Esophagus mucosa (tissue), 1 donor: ENCODE data around the gene DGLUCY. TPM values are rescaled to one million over a fixed set of nuclear protein-coding genes. Genes with fewer than 3 reads are reported as not detected.
"Not testable (repeated sequence)": the region's sequence is repeated elsewhere in the genome, so short reads cannot be mapped to it uniquely, and the experiment has no call there.

ENCODE experiments used
- ATAC-seq: fragments of 200-7000 bp; cut with Tn5 transposase; one replicate; pipeline ENCODE4 v1.9.1; 2020
- total RNA-seq: library from RNA; stranded (reverse); gene quantifications from one replicate; pipeline ENCODE4 v1.2.4, GENCODE V29; 2023
- donor health status: DM: yes; HTN: yes; CAD: no.

Gene DGLUCY
- total RNA-seq, 1 donor from 2014 or later: 21.8 TPM

DNA sequence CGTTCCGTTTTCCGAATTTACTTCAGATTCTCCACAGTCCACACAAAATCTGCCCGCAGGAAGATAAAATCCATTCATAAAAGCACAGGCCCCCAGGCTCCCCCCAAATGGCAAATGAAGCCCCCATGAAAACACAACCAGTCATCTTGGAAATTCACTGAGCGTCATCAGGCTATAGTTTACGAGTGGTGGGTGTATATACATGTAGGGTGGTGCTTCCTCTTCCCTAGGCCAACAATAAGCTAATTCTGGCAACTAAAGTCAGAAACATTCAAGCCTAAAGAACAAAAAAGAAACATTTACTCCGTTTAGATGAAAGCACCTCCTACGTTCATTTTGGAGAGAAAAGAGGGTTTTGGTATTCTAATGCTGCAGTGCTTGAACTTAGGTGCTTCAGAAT lies 124.8 kb downstream of the DGLUCY start:
- no peak for ATAC-seq

DNA sequence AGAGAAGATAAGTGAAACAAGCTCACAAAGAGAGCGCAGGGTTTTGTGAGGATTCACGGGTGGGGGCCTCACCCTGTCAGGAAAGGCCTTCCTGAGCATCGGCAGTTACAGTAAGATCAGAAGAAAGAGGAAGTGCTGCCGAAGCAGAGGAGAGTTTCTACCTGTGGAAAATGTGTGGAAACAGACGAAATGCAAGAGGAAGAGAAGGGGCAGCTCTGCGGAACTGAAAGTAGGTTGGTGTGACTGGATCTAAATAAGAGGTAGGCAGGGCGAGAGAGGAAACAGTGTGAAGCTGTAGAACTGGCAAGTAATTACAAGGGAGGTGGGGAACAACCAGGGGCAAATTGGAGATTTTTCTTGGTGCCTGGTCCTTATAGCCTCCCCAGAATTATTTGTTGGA lies 128.0 kb downstream of the DGLUCY start:
- no peak for ATAC-seq

DNA sequence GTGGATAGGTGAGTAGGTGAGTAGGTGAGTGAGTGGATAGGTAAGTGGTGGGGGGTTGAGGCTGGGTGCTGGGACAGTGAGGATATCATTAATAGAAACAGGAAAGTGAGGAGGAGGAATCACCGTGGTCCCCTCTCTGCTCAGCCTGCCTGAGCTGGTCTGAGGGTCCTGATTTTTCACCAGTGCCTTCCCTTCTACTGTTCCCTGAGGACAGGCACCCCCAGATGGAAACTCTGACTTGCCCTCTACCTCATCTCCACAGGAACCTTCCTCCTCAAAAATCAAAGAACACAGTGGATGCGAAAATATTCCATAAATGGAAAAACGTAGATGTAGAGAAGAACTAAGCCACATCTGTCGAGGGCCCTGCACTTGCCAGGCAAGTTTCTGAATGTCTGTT lies 128.8 kb downstream of the DGLUCY start:
- ATAC-seq: no peak

DNA sequence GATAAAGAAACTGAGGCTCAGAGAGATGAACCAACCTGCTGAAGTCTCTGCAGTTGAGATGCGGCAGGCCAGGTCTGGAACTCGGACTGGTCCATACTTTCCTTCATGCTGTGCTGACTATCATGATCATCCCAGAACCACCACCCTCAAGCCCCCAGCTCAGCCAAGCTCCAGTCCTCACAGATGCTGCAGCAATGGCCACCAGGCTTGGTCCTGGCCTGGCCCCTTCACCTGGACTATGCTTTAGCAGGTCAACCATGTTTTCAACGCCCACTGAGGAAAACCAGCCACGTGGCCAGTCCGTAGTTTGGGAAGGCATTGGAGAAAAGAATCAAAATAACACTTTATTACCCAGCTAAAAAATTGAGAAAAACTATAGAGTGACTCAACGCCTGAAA lies 129.2 kb downstream of the DGLUCY start:
- no peak for ATAC-seq

DNA sequence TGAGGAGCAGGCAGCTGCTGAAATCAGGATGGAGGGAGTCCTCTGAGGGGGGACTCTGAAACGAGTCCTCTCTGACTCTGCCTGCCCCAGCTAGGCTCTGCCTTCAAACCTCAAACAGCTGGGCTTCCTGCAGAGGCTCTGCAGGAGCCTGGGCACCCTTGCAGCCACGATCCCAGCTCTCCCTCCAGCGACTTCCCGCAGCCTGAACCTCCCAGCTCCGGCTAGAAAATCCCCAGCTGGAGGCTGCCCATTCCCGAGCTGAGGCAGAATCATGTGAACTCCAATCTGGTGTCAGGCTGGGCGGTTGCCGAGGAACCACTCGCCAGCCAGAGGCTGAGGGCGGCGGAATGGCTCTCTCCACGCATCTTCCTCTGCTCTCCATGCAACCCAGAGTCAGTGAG lies 130.6 kb downstream of the DGLUCY start, which contains the start of gene GPR68:
GPR68 (minus strand) TSS at position 204 of the 401 bp plus-strand sequence. CDS start 9,654 bp downstream, outside the sequence.
- ATAC-seq: peak; percentile 10

DNA sequence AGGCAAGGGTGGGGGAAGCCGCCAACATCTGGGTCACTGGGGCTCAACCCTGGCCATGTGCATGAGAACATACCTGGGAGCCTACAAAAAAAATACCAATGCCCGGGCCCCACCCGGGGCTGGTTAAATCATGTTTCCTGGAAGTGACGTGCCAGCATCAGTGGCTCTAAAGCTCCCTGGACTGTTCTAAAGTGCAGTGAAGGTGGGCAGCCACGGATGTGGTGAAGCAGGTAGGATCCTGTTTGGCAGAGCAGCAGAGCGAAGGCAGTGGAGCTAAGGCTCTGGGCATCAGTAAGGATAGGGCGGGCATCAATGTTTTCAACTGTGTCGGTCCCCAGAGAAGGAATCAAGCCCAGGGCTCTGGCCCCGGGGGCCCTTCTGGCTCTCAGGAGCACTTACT lies 131.2 kb downstream of the DGLUCY start:
- ATAC-seq: peak; percentile 36

DNA sequence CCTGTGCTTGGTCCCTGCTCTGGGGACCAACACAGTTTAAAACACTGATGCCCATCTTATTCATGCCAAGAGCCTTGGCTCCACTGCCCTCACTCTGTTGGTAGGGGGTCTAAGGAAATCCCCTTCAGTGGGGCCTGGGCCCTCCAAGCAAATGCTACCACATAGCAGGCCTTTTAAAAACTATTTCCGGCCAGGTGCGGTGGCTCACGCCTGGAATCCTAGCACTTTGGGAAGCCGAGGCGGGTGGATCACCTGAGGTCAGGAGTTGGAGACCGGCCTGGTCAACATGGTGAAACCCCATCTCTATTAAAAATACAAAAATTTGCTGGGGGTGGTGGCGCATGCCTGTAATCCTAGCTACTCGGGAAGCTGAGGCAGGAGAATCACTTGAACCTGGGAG lies 131.7 kb downstream of the DGLUCY start:
- ATAC-seq: not testable (repeated sequence)

DNA sequence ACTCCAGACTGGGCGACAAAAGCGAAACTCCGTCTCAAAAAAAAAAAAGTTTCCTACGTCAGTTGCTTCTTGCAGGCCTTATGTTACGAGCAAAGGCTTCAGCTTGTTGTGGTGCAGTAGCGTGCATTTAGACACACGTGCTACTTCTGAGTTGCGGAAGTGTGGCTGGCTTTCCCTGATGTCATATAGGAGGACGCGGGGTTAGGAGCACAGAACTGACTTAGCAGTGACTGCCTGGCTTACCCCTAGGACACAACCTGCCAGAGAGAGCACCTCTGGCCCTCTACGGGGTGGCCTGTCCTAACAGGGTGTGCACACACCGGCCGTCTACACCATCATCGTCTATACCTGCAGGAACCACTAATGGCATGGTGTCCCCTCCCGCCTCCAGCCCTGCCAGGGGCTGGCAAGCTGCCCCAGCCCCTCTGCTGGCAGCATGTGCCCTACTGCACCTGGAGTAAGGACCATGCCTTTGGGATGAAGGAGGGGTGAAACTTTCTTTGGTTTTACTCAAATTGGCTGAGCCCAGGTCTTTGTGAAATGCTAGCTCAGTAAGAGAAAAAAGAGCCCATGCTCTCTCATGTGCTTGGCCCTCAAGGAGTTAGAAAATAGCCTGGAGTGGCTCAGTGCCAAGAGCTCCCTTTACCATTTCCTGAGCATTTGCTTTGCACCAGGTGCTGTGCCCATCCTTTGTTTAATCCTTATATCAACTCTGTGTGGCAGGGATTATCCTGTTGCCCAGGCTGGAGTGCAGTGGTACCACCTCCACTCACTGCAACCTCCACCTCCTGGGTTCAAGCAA lies 132.4 kb downstream of the DGLUCY start:
- ATAC-seq: no peak

DNA sequence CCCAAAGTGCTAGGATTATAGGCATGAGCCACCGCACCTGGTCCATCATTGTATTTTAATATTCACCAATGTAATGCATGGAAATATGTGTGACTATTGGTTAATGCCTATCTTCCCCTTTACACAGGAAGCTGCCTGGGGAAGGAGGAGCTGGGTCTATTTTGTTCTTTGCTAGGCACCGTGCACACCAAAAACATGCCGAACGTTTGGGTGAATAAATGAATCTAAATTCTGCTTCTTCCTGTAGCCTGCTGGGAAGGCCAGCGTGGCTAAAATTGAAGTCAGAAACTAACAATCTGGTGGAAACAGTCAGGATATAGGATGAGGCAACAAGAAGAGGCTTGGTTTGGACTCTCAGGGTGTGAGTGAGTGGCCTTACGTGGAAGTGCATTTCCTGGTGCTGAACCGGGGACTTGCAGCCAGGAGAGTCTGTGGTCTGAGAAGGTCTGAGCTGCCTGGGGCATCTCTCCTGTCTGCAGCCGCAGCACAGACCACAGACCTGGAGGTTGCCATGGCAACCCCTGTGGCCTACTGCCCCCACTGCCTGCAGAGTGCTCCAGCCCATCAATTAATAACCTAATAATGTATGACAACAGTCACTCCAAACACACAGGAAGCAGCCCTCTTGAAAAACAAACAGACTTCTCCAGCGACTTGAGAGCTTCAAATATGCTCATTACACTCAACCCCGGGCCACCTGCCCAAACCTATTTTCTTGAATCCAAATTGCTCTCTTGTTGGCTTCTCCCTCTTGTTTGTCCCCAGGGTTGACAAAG lies 136.2 kb downstream of the DGLUCY start:
- peak; percentile 11 for ATAC-seq

DNA sequence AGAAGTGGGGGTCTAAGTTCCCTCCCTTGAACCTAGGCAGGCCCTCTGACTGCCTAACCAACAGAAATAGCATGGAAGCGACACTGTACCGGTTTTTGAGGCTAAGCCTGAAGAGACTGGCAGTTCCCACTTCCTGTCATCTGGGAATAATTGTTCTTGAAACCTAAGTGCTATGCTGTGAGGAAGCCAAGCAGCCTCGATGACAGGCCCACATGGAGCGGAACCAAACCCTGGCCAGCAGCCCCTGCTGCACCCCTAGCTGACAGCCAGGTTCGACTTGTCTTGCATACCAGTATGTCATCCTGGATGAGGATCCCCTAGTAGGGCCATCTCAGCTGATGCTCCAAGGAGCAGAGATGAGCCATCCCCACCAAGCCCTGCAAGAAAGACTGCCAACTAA lies 137.0 kb downstream of the DGLUCY start:
- ATAC-seq: no peak

DNA sequence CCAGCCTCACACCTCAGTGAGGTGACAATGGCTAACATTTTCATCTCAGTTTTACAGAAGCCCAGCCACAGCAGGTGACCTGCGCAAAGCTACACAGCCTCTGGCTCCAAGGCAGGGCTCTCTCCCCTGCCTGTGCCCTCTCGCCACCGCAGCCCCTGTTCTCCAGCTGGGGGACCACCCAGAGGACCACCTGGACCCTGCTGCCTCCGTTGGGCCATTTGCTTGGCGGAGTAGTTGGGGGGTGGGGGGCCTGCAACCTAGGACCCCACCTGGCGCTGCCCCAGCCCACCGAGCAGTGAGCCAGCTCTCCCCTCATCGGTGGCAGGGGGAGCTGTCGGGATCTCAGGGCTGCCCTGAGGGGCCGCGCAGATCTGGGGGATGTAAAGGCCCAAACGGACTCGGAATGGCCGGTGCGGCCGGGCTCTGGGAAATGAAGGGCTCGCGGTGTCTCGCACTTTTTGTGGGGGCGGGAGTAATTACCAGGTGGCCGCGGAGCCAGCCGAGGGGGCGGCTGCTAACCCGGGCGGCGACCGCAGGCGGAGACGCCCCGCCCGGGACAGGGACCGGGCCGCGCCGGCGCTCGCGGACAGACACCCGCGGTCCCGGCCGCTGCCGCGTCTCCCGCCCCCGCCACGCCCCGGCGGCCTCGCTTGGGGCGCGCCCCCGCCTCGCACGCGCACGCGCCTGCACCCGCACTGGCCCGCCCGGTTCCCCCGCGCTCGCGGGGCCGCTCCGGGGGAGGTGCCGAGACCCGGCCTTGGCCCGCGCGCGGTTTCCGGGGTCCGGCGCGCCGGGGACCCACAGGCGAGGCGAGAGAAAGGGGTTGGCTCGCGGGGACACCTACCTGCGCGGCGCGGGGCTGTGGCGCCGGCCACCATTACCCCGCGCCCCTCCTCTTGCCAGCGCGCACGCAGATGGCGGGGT lies 139.3 kb downstream of the DGLUCY start:
- ATAC-seq: peak; percentile 66

DNA sequence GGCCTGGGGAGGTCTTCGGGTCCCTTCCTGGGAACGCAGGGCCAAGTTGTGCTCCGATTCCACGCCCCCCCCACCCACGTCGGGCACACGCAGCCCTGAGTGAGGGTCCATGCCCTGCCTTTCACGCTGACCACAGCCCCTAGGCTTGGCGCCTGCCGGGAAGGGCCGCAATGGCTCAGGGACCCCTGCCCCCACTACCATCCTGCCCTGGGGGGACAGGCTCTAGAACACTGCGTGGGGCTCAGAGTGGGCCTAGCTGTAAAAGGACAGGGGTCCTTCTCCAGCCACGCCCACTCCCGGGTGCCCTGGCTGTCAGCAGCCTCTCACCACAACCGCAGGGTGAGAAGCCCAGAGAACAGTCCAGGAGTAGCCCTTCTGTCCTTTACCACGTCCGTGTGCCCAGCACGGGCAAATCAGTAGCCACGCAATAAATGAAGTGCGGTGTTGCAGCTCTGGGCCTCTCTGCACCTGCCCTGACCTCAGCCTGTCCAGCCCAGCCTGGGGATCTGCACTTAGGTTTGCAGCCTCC lies 140.0 kb downstream of the DGLUCY start:
- no peak for ATAC-seq

DNA sequence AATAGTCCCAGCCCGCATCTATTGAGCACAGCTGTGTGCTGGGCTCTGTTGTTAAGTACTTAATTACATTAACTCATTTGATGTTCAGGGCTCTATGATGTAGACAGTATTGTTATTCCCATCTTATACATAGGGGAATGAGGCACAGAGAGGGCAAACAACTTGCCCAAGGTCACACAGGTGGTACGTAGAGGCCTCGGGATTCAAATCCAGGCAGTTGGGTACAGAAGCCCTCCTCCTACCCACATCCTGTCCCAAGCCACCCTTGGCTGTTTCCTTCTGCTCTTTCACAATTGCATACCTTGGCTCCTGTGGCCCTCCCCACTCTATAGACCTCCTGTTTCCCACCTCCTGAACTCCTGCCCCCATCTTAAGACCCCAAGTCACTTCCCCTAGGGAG lies 140.6 kb downstream of the DGLUCY start:
- no peak for ATAC-seq

DNA sequence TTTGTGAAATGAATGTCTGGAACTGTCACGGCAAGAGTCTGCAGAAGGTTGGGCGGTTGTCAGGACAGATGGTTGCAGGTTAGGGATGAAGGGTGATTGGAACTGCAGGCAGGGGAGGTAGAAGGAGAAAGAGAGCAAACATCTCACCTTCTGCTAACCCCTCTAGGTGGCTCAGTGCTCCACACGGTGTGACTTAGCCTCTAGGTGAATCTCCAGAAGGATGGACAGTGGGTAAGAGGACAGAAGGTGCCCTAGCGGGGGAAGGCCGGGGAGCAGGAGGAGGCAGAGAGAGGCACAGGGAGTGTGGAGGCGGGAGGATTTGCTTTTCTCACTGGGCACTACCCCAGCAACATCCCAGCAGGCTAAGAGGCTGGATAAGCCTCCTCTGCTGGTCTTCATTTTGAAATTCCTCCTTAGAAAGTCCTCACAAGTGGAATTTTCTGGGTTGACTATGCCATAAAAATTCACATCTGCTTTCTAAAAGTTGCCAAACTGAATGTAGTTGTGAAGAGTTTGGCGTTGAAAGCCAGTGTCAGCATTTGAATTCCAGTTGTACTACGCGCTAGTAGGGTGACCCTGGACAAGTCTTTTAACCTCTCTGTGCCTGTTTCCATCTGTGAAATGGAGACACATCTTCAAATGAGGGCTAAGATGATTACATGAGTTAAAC lies 141.3 kb downstream of the DGLUCY start:
- no peak for ATAC-seq

DNA sequence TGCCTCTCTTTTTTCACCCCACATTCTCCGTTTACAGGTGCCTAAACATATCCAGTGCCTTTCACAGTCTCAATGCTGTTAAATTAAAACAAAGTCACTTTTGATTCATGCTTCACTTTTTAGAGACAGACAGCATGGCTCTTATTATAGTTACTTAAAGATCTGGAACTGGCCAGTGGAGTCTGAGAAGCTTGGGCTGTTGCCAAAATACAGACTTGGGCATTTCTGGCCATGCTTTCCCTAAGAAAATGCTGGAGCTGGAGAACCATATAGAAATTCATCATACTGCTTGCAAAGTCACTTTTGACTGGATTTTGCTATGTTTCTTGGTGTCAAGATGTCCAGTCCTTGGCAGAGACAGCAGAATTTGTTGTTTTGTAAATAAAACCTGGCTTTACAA lies 142.8 kb downstream of the DGLUCY start:
- ATAC-seq: no peak

DNA sequence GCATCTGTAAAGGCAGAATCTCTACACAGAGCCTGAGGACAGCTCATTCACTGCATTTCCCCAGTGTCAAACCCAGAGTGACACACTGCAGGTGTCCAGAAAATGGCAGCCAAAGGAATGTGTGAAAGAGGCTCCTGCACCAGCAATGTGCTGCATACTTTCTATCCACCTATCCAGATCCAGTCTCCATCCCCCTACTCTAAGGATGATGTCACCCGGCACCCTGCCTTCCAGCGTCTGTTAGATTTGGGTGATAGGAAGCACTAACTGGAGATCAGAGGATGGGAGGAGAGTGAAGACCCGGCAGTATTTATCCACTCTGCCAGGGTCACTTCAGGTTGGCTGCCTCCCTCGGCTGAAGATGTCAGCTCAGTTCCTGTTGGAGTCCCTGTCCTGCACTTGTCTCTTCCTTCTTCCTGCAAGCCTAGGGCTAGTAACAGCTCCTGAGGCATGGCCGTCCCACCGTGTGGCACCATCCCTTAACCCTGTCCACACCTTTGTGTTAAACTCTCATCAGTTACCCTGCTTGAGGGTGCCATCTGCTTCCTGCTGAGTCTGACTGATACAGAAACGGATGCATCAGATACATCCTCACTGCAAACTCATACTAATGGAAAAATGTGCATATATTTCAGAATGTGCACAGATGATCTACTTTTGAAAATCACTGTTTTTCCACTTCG lies 143.6 kb downstream of the DGLUCY start:
- ATAC-seq: peak; percentile 7

DNA sequence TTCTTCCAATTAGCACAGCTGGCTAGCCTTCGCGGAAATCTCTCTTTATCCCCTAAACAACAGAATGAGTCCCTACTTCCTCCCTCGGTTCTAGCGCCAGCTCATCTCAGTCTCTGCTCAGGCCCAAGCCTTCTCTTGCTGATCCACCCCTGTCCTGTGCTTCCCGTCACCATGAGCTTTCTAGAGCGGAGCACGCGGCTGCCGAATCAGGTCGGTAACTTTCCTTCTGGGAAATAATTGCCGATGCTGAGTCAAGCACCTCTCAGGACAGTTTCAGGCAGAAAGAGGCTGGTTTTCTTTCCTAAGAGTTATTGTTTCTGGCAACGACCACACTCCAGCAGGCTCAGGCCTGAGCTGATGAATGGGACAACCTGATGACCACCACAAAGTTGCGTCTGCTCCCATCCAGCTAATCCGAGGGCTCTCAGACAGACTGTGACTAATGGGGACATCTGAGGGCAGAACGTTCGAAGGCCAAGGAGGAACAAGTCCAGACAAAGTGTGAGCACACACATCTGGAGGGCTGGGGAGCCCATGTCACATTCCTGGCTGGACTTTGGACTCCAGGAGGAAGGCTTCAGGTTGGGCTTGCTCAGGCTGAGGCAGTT lies 144.2 kb downstream of the DGLUCY start:
- ATAC-seq: peak; percentile 78

DNA sequence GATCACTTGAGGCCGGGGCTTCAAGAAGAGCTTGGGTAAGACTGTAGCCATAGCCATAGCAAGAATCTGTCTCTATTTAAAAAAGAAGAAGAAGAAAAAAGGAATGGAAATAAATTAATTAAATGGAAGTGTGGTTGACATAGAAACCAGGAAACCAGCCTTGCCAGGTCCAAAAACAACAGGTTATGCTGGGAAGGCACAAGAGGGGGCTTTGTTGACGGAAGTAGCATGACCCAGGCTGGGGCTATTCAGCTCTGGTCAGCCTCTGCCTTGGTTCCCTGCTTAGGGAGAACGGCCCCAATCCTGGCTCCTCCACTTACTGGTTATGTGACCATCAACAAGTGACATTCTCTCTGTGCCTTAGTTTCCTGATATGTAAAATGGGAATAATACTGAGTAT lies 145.0 kb downstream of the DGLUCY start:
- no peak for ATAC-seq

DNA sequence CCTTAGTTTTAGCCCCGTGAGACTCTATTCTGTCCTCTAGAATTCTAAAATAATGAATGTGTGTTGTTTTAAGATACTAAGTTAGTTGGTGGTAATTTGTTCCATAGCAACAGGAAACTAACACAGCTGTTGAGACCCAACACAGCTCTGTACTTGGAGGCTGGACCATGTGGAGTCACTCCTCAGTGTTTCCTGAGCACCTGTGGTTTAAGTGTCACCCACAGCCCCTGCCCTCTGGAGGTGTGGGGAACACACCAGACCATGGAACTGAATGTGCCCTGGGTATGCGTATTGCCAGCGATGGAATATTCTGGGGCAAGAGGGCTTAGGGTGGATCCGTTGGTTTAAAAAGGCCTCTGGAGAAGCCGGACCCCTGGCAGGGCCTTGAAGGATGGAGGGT lies 147.2 kb downstream of the DGLUCY start:
- ATAC-seq: no peak

DNA sequence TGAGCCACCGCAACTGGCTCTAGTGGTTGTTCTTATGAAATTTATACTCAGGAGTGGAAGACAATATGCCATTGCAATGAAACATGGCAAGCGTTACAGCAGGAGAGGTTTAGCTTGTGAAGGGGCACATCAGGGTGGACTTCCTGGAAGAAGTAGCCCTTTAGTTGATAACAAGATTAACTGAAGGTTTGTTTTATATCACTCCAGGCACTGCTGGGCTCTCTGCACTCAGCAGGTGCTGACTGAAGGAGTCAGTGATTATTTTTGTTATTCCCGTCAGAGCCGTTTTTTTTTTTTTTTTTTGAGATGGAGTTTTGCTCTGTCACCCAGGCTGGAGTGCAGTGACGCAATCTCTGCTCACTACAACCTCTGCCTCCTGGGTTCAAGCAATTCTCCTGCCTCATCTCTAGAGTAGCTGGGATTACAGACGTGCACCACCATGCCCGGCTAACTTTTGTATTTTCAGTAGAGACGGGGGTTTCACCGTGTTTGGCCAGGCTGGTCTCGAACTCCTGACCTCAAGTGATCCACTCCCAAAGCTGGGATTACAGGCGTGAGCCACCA lies 148.2 kb downstream of the DGLUCY start:
- no peak for ATAC-seq

DNA sequence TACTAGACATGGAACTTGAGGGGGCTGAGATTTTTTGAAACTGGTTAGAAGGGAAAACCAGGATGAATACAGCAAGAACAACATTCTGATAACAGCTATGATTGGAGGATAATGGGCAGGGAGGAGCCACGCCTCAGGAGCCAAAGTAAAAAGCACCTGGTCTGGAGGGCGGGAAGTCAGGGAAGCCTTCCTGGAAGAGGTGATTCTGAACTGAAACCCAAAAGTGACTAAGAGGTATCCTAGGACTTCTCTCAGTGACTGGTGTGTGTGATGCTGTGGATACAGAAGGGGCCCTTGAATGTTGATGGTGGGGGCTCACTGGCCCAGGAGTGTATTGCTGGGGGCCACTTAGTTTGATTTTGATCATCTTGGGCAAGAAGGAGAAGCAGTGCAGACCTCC lies 149.5 kb downstream of the DGLUCY start:
- peak; percentile 16 for ATAC-seq
